HG03066 (cell line): ENCODE measurements around the gene SNX22.
A peak's percentile ranks its signal among the peaks of the same experiment; 100 is the strongest.

Experiments
- ATAC-seq: cut with Tn5 transposase; IDR thresholded peaks from one replicate; pipeline ENCODE4 v1.9.1; 2021; ENCODE audit warnings: low read depth; ENCODE audit not compliant: unreplicated experiment

Gene SNX22

GRCh38 chr15:64133623-64134344 is 17.7 kb upstream of the SNX22 start:
- no peak for ATAC-seq

GRCh38 chr15:64134345-64134829 is 17.1 kb upstream of the SNX22 start:
- no peak for ATAC-seq

- ATAC-seq = no peak
Observed at GRCh38 chr15:64136347-64136746, 15.2 kb upstream of the SNX22 start.

GRCh38 chr15:64137226-64137833 is 14.2 kb upstream of the SNX22 start:
- no peak for ATAC-seq

GRCh38 chr15:64138331-64138941 is 13.1 kb upstream of the SNX22 start:
- ATAC-seq = no peak

- no peak for ATAC-seq
Observed at GRCh38 chr15:64141798-64142512, 9.6 kb upstream of the SNX22 start.

- ATAC-seq = no peak
Observed at GRCh38 chr15:64143276-64143675, 8.3 kb upstream of the SNX22 start.

- ATAC-seq = no peak
Observed at GRCh38 chr15:64144192-64144564, 7.4 kb upstream of the SNX22 start.

GRCh38 chr15:64144565-64145281 is 6.8 kb upstream of the SNX22 start:
- peak; percentile 72 for ATAC-seq

- ATAC-seq = no peak
Observed at GRCh38 chr15:64146041-64146440, 5.5 kb upstream of the SNX22 start.

GRCh38 chr15:64146520-64146884 is 5.0 kb upstream of the SNX22 start:
- no peak for ATAC-seq

GRCh38 chr15:64146885-64147681 is 4.4 kb upstream of the SNX22 start:
- ATAC-seq = no peak

GRCh38 chr15:64148168-64148567 is 3.4 kb upstream of the SNX22 start:
- ATAC-seq = no peak

- ATAC-seq = no peak
Observed at GRCh38 chr15:64148581-64148980, 3.0 kb upstream of the SNX22 start.

- ATAC-seq = no peak
Observed at GRCh38 chr15:64149424-64149823, 2.1 kb upstream of the SNX22 start.

- ATAC-seq = no peak
Observed at GRCh38 chr15:64149893-64150578, 1.5 kb upstream of the SNX22 start.

GRCh38 chr15:64152507-64153387 is 1.2 kb downstream of the SNX22 start:
- ATAC-seq = no peak
